Large intestine (tissue), 3 donors: ENCODE results near the gene PDIA2. TPM values are rescaled to one million over a fixed set of nuclear protein-coding genes. Genes with fewer than 3 reads are reported as not detected.
"Not testable (repeated sequence)": the region's sequence is repeated elsewhere in the genome, so short reads cannot be mapped to it uniquely, and the experiment has no call there.

Experiments used
- DNase-seq, 2 donors: peaks; one replicate each; pipeline versions ENCODE4 v3.0.0 to v3.0.0-alpha.2; 2013
- H3K27ac ChIP-seq: one replicate; pipeline ENCODE4 v1.5.1; 2013; ENCODE audit warnings: low read length
- H3K27me3 ChIP-seq: 2 replicates; pipeline ENCODE4 v1.6.1; 2013; ENCODE audit warnings: low read length; ENCODE audit not compliant: control insufficient read depth, insufficient read depth
- H3K36me3 ChIP-seq: 2 replicates; pipeline ENCODE4 v1.6.1; 2013; ENCODE audit warnings: low read length; ENCODE audit not compliant: control insufficient read depth, insufficient read depth
- H3K4me1 ChIP-seq: one replicate; pipeline ENCODE4 v1.6.1; 2013; ENCODE audit warnings: low read length; ENCODE audit not compliant: control insufficient read depth, insufficient read depth
- H3K4me3 ChIP-seq: one replicate; pipeline ENCODE4 v1.5.1; 2013; ENCODE audit warnings: low read length
- H3K9me3 ChIP-seq: one replicate; pipeline ENCODE4 v1.6.1; 2013; ENCODE audit warnings: mild to moderate bottlenecking, low read depth, low read length, moderate library complexity; ENCODE audit not compliant: control insufficient read depth
- WGBS: methylation state at CpG from one replicate; pipeline ENCODE4 v1.1.5; 2013; ENCODE audit warnings: low lambda C conversion rate; ENCODE audit not compliant: insufficient coverage; 5-methylcytosine and 5-hydroxymethylcytosine counted together
- polyA plus RNA-seq: library from polyadenylated mRNA; unstranded; fragments of 120-200 nt; gene quantifications from one replicate; pipeline ENCODE4 v1.2.1, GENCODE V29; 2013

PDIA2 gene
- polyA plus RNA-seq, 1 donor: 1.8 TPM

GRCh38 chr16:331181-331814, 48.3 kb downstream of the PDIA2 start:
- H3K9me3 ChIP-seq, H3K27me3 ChIP-seq, H3K36me3 ChIP-seq, H3K4me3 ChIP-seq: not testable (repeated sequence)
- Histone ChIP-seq H3K4me1 (peaks cover 71% of the 10 kb centered on the region), H3K27ac (peak overlapping the region; percentile 86)
- WGBS: no CpG with 5 or more reads among the region's 6 CpGs
- DNase-seq: peak in 1 of 2 donors; percentile 50

GRCh38 chr16:333406-334094, 50.6 kb downstream of the PDIA2 start:
- Histone ChIP-seq H3K4me1 (peaks cover 59% of the 10 kb centered on the region), H3K9me3 (no peaks in the 10 kb centered on the region), H3K27me3 (no peaks in the 10 kb centered on the region), H3K4me3 (no peak overlapping the region), H3K36me3 (no peaks in the 10 kb centered on the region), H3K27ac (peak overlapping the region; percentile 5)
- WGBS: 67% methylated on average over 2 of the region's 6 CpGs
- DNase-seq: no peak

- H3K9me3 ChIP-seq, H3K4me3 ChIP-seq, DNase-seq, H3K27me3 ChIP-seq, H3K36me3 ChIP-seq: not testable (repeated sequence)
- Histone ChIP-seq H3K4me1 (peaks cover 58% of the 10 kb centered on the region), H3K27ac (peak overlapping the region; percentile 80)
- no CpG with 5 or more reads among the region's 5 CpGs for WGBS
These were observed 51.3 kb downstream of the PDIA2 start for GRCh38 chr16:334164-334832.

- Histone ChIP-seq H3K27ac (peak overlapping the region; percentile 80), H3K4me1 (peaks cover 57% of the 10 kb centered on the region)
- WGBS: no CpG with 5 or more reads among the region's 11 CpGs
- not testable (repeated sequence) for H3K27me3 ChIP-seq, H3K4me3 ChIP-seq, DNase-seq, H3K9me3 ChIP-seq, H3K36me3 ChIP-seq
These were observed 52.1 kb downstream of the PDIA2 start for GRCh38 chr16:334861-335632.

GRCh38 chr16:336269-336668, 53.3 kb downstream of the PDIA2 start:
- WGBS: no CpG with 5 or more reads among the region's 11 CpGs
- peaks cover 6% of the 10 kb centered on the region for H3K9me3 ChIP-seq
- peaks cover 4% of the 10 kb centered on the region for H3K36me3 ChIP-seq
- H3K27me3 ChIP-seq: no peaks in the 10 kb centered on the region
- no peak for DNase-seq
- no peak overlapping the region for H3K27ac ChIP-seq
- H3K4me1 ChIP-seq: peaks cover 54% of the 10 kb centered on the region
- H3K4me3 ChIP-seq: no peak overlapping the region

Other genes starting within 250 kb of the PDIA2 start
- gene POLR3K, start 229.6 kb upstream of the PDIA2 start, polyA plus RNA-seq: 9.5 TPM
- gene SNRNP25, start 229.3 kb upstream of the PDIA2 start, polyA plus RNA-seq: 21.6 TPM
- 18.3 TPM for gene RHBDF1, start 210.5 kb upstream of the PDIA2 start, polyA plus RNA-seq
- gene MPG, start 204.9 kb upstream of the PDIA2 start, polyA plus RNA-seq: 31.2 TPM
- gene NPRL3, start 144.5 kb upstream of the PDIA2 start, polyA plus RNA-seq: 21.8 TPM
- gene HBZ, start 130.5 kb upstream of the PDIA2 start, polyA plus RNA-seq: 5.6 TPM
- 11.9 TPM for gene HBM, start 117.2 kb upstream of the PDIA2 start, polyA plus RNA-seq
- gene HBA2, start 110.3 kb upstream of the PDIA2 start, polyA plus RNA-seq: 1,574 TPM
- 1,041 TPM for gene HBA1, start 106.5 kb upstream of the PDIA2 start, polyA plus RNA-seq
- gene HBQ1, start 102.7 kb upstream of the PDIA2 start, polyA plus RNA-seq: 0.73 TPM
- gene LUC7L, start 53.7 kb upstream of the PDIA2 start, polyA plus RNA-seq: 99.5 TPM
- 63.4 TPM for gene FAM234A, start 48.3 kb upstream of the PDIA2 start, polyA plus RNA-seq
- gene RGS11, start 7.2 kb upstream of the PDIA2 start, polyA plus RNA-seq: 6.6 TPM
- gene ARHGDIG, start 2.6 kb upstream of the PDIA2 start, polyA plus RNA-seq: 4.5 TPM
- 29.8 TPM for gene AXIN1, start 69.6 kb downstream of the PDIA2 start, polyA plus RNA-seq
- gene MRPL28, start 87.4 kb downstream of the PDIA2 start, polyA plus RNA-seq: 55.6 TPM
- 83.5 TPM for gene PGAP6, start 98.8 kb downstream of the PDIA2 start, polyA plus RNA-seq
- gene NME4, start 114.0 kb downstream of the PDIA2 start, polyA plus RNA-seq: 107 TPM
- gene DECR2, start 118.7 kb downstream of the PDIA2 start, polyA plus RNA-seq: 91.0 TPM
- gene RAB11FIP3, start 142.5 kb downstream of the PDIA2 start, polyA plus RNA-seq: 114 TPM
- 45.6 TPM for gene CAPN15, start 244.5 kb downstream of the PDIA2 start, polyA plus RNA-seq